ENCODE data around the gene ZNF37A.
"Not testable (repeated sequence)": the region's sequence is repeated elsewhere in the genome, so short reads cannot be mapped to it uniquely, and the experiment has no call there.

The ZNF37A gene

GRCh38 chr10:38150891-38151463 is 56.8 kb downstream of the ZNF37A start:
- DNase-seq (ENCODE audit: low read depth) = not testable (repeated sequence)

GRCh38 chr10:38156416-38157269 is 62.5 kb downstream of the ZNF37A start:
- DNase-seq (ENCODE audit: low read depth) = no peak

GRCh38 chr10:38157270-38157685 is 63.1 kb downstream of the ZNF37A start:
- no peak for DNase-seq (ENCODE audit: low read depth)

DNA sequence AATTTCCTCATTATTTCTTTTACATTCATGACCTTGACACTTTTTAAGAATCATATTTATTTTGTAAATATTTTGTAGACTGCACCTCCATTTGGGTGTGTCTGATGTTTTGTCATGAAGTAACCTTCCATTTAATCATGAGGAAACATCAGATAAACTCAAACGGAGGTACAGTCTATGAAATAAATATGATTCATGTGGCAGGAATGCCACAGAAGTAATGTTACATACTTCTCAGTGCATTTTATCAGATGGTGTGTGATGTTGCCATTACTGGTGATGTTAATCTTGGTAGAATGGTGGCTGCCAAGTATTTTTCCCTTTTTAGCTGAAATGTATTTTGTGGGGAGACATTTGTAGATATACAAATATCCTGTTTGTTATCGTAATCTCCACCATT is 64.9 kb downstream of the ZNF37A start:
- DNase-seq (ENCODE audit: low read depth) = no peak

GRCh38 chr10:38163617-38164016 is 69.5 kb downstream of the ZNF37A start:
- DNase-seq (ENCODE audit: low read depth) = no peak

- DNase-seq (ENCODE audit: low read depth) = no peak
These were observed 80.2 kb downstream of the ZNF37A start for GRCh38 chr10:38174336-38174735.

DNA sequence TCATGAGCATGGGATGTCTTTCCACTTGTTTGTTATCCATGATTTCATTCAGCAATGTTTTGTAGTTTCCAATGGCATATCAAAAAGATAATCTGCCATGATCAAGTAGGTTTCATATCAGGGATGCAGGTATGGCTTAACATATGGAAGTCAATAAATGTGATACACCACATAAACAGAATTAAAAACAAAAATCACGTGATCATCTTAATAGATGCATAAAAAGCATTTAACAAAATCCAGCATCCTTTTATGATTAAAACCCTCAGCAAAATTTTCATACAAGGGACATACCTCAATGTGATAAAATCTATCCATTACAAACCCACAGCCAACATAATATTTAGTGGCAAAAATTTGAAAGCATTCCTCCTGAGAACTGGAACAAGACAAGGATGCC is 90.3 kb downstream of the ZNF37A start:
- no peak for DNase-seq (ENCODE audit: low read depth)
